IPS DF 4.7 (cell line): ENCODE data around the gene C7orf57.
"Not testable (repeated sequence)": the region's sequence is repeated elsewhere in the genome, so short reads cannot be mapped to it uniquely, and the experiment has no call there.

ENCODE experiments used
- DNase-seq: peaks from one replicate; pipeline ENCODE4 v3.0.0-alpha.2; 2013; ENCODE audit warnings: low spot score; ENCODE audit errors: extremely low read depth

The C7orf57 gene

GRCh38 chr7:48035301-48035966 is at the start of gene C7orf57:
Gene C7orf57 (plus strand): TSS chr7:48035543. CDS start chr7:48036309, 766 bp downstream.
- DNase-seq = no peak

GRCh38 chr7:47988496-47989386 is 46.6 kb upstream of the C7orf57 start:
- DNase-seq = no peak

GRCh38 chr7:47989607-47990400 is 45.5 kb upstream of the C7orf57 start:
- not testable (repeated sequence) for DNase-seq

- DNase-seq = no peak
Observed at GRCh38 chr7:47990592-47990991, 44.8 kb upstream of the C7orf57 start.

- no peak for DNase-seq
Observed at GRCh38 chr7:47991270-47991669, 44.1 kb upstream of the C7orf57 start.

- DNase-seq = no peak
Observed at GRCh38 chr7:47991741-47992311, 43.5 kb upstream of the C7orf57 start.

- no peak for DNase-seq
Observed at GRCh38 chr7:47992446-47992845, 42.9 kb upstream of the C7orf57 start.

GRCh38 chr7:47999413-47999812 is 35.9 kb upstream of the C7orf57 start:
- DNase-seq = no peak

GRCh38 chr7:48000164-48000563 is 35.2 kb upstream of the C7orf57 start:
- not testable (repeated sequence) for DNase-seq

GRCh38 chr7:48004032-48004431 is 31.3 kb upstream of the C7orf57 start:
- no peak for DNase-seq

GRCh38 chr7:48004638-48005037 is 30.7 kb upstream of the C7orf57 start:
- DNase-seq = no peak

GRCh38 chr7:48006866-48007265 is 28.5 kb upstream of the C7orf57 start:
- DNase-seq = no peak

- no peak for DNase-seq
Observed at GRCh38 chr7:48009257-48009656, 26.1 kb upstream of the C7orf57 start.

GRCh38 chr7:48009954-48010353 is 25.4 kb upstream of the C7orf57 start:
- DNase-seq = no peak

GRCh38 chr7:48011323-48011722 is 24.0 kb upstream of the C7orf57 start:
- DNase-seq = no peak

GRCh38 chr7:48011951-48012350 is 23.4 kb upstream of the C7orf57 start:
- DNase-seq = no peak

GRCh38 chr7:48016641-48017040 is 18.7 kb upstream of the C7orf57 start:
- no peak for DNase-seq

GRCh38 chr7:48017674-48018073 is 17.7 kb upstream of the C7orf57 start:
- DNase-seq = no peak

GRCh38 chr7:48025624-48026023 is 9.7 kb upstream of the C7orf57 start:
- no peak for DNase-seq

GRCh38 chr7:48028938-48029337 is 6.4 kb upstream of the C7orf57 start, which contains the start of gene SUN3:
Gene SUN3 (minus strand): TSS chr7:48029107. CDS start chr7:48028938, 169 bp downstream.
- DNase-seq = no peak

- DNase-seq = no peak
Observed at GRCh38 chr7:48031111-48031510, 4.2 kb upstream of the C7orf57 start.
